ENCODE measurements around the gene BCL7C. TPM values are rescaled to one million over a fixed set of nuclear protein-coding genes. Genes with fewer than 3 reads are reported as not detected.

The BCL7C gene
- polyA plus RNA-seq, 1 donor from 2014 or later, result 39.2 TPM

DNA sequence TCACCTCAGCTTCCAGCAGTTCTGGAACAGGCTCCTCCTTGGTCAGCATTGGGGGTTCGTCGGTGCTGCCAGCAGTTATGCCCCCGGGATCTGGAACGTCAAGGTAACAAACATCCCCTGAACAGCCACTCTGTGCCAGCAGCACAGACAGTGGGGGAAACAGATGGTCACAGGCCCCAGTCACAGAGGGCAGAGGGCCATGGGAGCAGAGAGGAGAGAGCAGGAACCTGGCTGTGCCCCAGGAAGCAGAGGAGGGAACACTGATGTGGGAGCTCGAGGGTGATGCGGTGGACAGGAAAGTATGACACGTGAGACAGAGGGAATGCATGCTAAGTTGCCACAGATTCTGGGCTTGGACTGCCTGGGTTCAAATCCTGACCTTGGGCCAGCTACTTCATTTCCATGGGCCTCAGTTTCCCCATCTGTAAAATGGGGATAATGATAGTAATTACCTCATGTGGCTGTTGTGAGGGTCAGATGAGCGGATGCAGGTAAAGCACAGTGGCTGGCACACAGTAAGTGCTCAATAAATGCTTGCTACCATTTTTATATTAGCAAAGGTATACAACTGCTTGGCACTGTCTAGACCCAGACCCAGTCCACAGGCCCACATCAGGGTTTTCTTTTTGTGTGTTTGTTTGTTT lies 4.9 kb downstream of the BCL7C start:
- H3K27me3 ChIP-seq (ENCODE audit: insufficient read depth, low read depth, low read length), result no peaks in the 10 kb centered on the region
- H2AFZ ChIP-seq (ENCODE audit: low read depth, low read length), result no peak overlapping the region
- H4K20me1 ChIP-seq (ENCODE audit: insufficient read depth), result no peaks in the 10 kb centered on the region
- H3K27ac ChIP-seq (ENCODE audit: low read length), result no peak overlapping the region
- H3K9me2 ChIP-seq (ENCODE audit: insufficient read depth, low read length), result no peaks in the 10 kb centered on the region
- peaks cover 5% of the 10 kb centered on the region for H3F3A ChIP-seq (ENCODE audit: insufficient read depth, low read length, poor library complexity, severe bottlenecking)
- H3K9me3 ChIP-seq (ENCODE audit: low read length), result no peaks in the 10 kb centered on the region
- TF ChIP-seq, protein P1, sequence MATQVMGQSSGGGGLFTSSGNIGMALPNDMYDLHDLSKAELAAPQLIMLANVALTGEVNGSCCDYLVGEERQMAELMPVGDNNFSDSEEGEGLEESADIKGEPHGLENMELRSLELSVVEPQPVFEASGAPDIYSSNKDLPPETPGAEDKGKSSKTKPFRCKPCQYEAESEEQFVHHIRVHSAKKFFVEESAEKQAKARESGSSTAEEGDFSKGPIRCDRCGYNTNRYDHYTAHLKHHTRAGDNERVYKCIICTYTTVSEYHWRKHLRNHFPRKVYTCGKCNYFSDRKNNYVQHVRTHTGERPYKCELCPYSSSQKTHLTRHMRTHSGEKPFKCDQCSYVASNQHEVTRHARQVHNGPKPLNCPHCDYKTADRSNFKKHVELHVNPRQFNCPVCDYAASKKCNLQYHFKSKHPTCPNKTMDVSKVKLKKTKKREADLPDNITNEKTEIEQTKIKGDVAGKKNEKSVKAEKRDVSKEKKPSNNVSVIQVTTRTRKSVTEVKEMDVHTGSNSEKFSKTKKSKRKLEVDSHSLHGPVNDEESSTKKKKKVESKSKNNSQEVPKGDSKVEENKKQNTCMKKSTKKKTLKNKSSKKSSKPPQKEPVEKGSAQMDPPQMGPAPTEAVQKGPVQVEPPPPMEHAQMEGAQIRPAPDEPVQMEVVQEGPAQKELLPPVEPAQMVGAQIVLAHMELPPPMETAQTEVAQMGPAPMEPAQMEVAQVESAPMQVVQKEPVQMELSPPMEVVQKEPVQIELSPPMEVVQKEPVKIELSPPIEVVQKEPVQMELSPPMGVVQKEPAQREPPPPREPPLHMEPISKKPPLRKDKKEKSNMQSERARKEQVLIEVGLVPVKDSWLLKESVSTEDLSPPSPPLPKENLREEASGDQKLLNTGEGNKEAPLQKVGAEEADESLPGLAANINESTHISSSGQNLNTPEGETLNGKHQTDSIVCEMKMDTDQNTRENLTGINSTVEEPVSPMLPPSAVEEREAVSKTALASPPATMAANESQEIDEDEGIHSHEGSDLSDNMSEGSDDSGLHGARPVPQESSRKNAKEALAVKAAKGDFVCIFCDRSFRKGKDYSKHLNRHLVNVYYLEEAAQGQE (IDR thresholded peaks at IDR 0.05; ENCODE audit: borderline replicate concordance), result no peak
- no peak for TF ChIP-seq EP300 (conservative IDR thresholded peaks at IDR 0.05; ENCODE audit: poor library complexity, severe bottlenecking)
- no peak for TF ChIP-seq RAD21 (conservative IDR thresholded peaks at IDR 0.05)
- H3K36me3 ChIP-seq (ENCODE audit: insufficient read depth, low read length), result peaks cover 6% of the 10 kb centered on the region
- H3K4me3 ChIP-seq (ENCODE audit: low read length), result no peak overlapping the region
- no peak overlapping the region for H3K4me2 ChIP-seq (ENCODE audit: low read length)
- no peak overlapping the region for H3K9ac ChIP-seq (ENCODE audit: low read length)
- peaks cover 4% of the 10 kb centered on the region for H3K79me2 ChIP-seq (replicated peaks; ENCODE audit: insufficient read depth, low read length)

DNA sequence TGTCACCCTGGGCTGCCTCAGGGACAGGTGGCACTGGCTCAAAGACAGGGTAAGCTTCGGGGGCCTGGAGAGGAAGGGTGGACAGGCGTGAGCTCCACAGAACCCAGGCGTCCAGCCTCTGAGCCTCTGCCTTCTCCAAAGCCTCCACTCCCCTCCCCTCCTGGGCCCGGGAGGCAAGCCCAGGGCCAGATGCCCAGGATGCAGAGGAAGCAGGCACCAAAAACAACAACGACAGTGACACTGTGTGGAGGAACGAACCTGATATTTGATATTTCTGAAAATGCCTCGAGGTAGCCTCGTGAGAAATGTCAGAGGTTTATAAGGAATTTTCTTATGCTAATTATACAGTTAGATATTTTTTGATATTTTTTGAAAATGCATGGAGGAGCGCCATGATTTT lies 6.0 kb downstream of the BCL7C start:
- Histone ChIP-seq H3K4me2 (ENCODE audit: low read length) (no peak overlapping the region), H4K20me1 (ENCODE audit: insufficient read depth) (no peaks in the 10 kb centered on the region), H3K27me3 (ENCODE audit: insufficient read depth, low read depth, low read length) (no peaks in the 10 kb centered on the region), H3K9me3 (ENCODE audit: low read length) (no peaks in the 10 kb centered on the region), H3K9me2 (ENCODE audit: insufficient read depth, low read length) (no peaks in the 10 kb centered on the region), H3K27ac (ENCODE audit: low read length) (no peak overlapping the region), H2AFZ (ENCODE audit: low read depth, low read length) (no peak overlapping the region), H3K79me2 (replicated peaks; ENCODE audit: insufficient read depth, low read length) (peaks cover under 1% of the 10 kb centered on the region), H3K9ac (ENCODE audit: low read length) (no peak overlapping the region), H3K4me3 (ENCODE audit: low read length) (no peak overlapping the region), H3K36me3 (ENCODE audit: insufficient read depth, low read length) (peaks cover 6% of the 10 kb centered on the region), H3F3A (ENCODE audit: insufficient read depth, low read length, poor library complexity, severe bottlenecking) (no peaks in the 10 kb centered on the region)
- TF ChIP-seq EP300 (conservative IDR thresholded peaks at IDR 0.05; ENCODE audit: poor library complexity, severe bottlenecking) (no peak), POLR2AphosphoS5 (IDR thresholded peaks at IDR 0.05) (no peak), SMC3 (conservative IDR thresholded peaks at IDR 0.05; ENCODE audit: poor library complexity) (no peak), RAD21 (conservative IDR thresholded peaks at IDR 0.05) (no peak), MXI1 (conservative IDR thresholded peaks at IDR 0.05; ENCODE audit: poor library complexity, severe bottlenecking) (no peak), TAF1 (IDR thresholded peaks at IDR 0.05; ENCODE audit: low read depth) (no peak), EZH2 (IDR thresholded peaks at IDR 0.05; ENCODE audit: borderline replicate concordance, insufficient read depth, low read length, poor library complexity, severe bottlenecking) (no peak)
- TF ChIP-seq, protein P1 (IDR thresholded peaks at IDR 0.05; ENCODE audit: borderline replicate concordance), result no peak
- TF ChIP-seq, protein P2, sequence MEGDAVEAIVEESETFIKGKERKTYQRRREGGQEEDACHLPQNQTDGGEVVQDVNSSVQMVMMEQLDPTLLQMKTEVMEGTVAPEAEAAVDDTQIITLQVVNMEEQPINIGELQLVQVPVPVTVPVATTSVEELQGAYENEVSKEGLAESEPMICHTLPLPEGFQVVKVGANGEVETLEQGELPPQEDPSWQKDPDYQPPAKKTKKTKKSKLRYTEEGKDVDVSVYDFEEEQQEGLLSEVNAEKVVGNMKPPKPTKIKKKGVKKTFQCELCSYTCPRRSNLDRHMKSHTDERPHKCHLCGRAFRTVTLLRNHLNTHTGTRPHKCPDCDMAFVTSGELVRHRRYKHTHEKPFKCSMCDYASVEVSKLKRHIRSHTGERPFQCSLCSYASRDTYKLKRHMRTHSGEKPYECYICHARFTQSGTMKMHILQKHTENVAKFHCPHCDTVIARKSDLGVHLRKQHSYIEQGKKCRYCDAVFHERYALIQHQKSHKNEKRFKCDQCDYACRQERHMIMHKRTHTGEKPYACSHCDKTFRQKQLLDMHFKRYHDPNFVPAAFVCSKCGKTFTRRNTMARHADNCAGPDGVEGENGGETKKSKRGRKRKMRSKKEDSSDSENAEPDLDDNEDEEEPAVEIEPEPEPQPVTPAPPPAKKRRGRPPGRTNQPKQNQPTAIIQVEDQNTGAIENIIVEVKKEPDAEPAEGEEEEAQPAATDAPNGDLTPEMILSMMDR (IDR thresholded peaks at IDR 0.05; ENCODE audit: poor library complexity, severe bottlenecking), result no peak

Data from neural cell (in vitro differentiated cells).